ENCODE measurements around the gene MAP3K5.
"Not testable (repeated sequence)": the region's sequence is repeated elsewhere in the genome, so short reads cannot be mapped to it uniquely, and the experiment has no call there.

Gene MAP3K5, protein sequence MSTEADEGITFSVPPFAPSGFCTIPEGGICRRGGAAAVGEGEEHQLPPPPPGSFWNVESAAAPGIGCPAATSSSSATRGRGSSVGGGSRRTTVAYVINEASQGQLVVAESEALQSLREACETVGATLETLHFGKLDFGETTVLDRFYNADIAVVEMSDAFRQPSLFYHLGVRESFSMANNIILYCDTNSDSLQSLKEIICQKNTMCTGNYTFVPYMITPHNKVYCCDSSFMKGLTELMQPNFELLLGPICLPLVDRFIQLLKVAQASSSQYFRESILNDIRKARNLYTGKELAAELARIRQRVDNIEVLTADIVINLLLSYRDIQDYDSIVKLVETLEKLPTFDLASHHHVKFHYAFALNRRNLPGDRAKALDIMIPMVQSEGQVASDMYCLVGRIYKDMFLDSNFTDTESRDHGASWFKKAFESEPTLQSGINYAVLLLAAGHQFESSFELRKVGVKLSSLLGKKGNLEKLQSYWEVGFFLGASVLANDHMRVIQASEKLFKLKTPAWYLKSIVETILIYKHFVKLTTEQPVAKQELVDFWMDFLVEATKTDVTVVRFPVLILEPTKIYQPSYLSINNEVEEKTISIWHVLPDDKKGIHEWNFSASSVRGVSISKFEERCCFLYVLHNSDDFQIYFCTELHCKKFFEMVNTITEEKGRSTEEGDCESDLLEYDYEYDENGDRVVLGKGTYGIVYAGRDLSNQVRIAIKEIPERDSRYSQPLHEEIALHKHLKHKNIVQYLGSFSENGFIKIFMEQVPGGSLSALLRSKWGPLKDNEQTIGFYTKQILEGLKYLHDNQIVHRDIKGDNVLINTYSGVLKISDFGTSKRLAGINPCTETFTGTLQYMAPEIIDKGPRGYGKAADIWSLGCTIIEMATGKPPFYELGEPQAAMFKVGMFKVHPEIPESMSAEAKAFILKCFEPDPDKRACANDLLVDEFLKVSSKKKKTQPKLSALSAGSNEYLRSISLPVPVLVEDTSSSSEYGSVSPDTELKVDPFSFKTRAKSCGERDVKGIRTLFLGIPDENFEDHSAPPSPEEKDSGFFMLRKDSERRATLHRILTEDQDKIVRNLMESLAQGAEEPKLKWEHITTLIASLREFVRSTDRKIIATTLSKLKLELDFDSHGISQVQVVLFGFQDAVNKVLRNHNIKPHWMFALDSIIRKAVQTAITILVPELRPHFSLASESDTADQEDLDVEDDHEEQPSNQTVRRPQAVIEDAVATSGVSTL (N-terminal part only)

DNA sequence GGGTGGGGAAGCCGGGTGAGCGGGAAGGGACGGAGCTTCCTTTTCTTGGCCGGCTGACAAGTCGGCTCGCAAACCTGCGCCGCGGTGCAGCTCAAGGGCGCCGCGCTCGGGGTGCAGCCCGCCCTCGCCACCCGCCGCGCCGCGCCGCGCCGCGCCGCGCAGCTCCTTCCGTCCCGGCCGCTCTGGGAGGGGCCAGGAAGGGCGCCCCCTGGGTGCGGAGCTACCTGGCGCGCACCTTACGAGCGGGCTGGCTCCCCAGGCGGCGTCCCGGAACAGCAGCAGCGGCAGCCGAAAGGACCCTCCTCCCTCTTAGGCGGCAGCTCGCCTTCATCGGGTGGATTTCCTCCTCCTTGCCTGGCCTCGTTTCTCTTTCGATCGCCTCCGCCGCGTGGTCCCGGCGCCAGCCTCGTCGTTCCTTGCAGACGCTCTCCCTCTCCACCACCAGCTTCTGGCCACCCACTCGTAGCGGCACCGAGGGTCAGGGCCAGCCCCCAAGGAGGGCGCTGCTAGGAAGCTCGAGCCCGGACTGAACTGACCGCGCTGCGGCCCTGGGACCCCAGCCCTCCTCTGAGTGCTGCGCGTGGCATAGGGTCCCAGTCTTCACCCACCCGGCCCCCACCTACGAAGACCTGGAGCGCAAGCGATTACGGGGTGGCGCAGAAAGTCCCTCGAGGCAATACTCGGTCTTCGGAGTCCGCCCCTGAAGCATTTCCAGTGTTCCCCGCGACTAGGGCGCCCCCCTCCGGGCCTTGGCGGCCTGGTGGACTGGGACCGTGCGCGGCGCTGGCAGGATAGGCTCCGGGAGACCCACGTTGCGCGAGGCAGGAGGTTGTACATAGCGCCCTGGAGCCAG is at the start of gene MAP3K5:
MAP3K5 (minus strand) TSS at position 68 of the 853 bp plus-strand sequence. CDS start 320 bp downstream, outside the sequence.
- no peaks in the 10 kb centered on the region for H3K27me3 Mint-ChIP-seq
- H3K9me3 Mint-ChIP-seq: no peaks in the 10 kb centered on the region

DNA sequence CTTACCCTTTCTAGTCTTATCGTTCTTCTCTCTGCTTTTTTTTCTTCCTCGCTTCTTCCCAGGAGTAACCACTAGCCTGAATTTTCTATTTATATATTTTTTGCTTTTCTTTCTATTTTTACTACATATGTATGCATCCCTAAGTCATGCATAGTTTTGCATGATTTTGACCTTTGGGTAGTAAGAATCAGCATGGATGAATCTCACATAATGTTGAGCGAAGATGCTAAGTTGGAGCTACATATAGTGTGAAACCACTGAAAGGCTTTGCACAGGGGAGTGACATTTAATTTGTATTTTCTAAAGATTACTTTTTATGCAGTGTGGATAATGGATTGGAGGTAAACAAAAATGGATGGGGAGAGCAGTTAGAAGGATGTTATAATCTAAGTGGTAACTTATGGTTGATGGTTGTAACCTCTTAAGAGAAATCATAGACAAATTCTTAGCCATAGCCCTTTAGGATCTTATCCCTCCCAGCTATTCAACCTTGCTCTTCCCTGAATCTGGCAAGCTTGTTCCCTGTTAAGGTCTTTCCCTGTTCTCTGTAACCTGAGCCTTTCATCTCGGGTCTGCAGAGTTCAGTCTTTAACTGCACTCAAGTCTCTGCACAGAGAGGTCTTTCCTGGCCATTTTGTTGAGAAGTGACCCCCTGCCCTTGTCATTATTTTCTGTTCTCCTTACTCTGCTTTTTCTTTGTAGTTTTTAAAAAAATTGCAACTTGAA is 48.2 kb upstream of the MAP3K5 start:
- no peak for ATAC-seq (replicated peaks; ENCODE audit: extremely low read depth, poor library complexity, severe bottlenecking)
- DNase-seq (ENCODE audit: low spot score in 2 of 2): no peak
- H3K4me1 Mint-ChIP-seq: no peaks in the 10 kb centered on the region
- H3K4me3 Mint-ChIP-seq: no peak overlapping the region
- no peaks in the 10 kb centered on the region for H3K27me3 Mint-ChIP-seq
- H3K36me3 Mint-ChIP-seq (ENCODE audit: insufficient read depth): peaks cover 3% of the 10 kb centered on the region
- H3K9me3 Mint-ChIP-seq: no peaks in the 10 kb centered on the region
- no peak overlapping the region for H3K27ac Mint-ChIP-seq (ENCODE audit: low read depth)

More for the DNA sequence above, at the start of gene MAP3K5:
- H3K27ac Mint-ChIP-seq (ENCODE audit: low read depth): peak within 1 kb of the TSS; percentile 93
- H3K4me1 Mint-ChIP-seq: peaks cover 40% of the 10 kb centered on the region
- peak within 1 kb of the TSS; percentile 99 for H3K4me3 Mint-ChIP-seq
- DNase-seq (ENCODE audit: low spot score in 2 of 2) (peak; percentile 94 to 95), ATAC-seq (replicated peaks; ENCODE audit: extremely low read depth, poor library complexity, severe bottlenecking) (peak; percentile 82)
- H3K36me3 Mint-ChIP-seq (ENCODE audit: insufficient read depth): peaks cover 13% of the 10 kb centered on the region

DNA sequence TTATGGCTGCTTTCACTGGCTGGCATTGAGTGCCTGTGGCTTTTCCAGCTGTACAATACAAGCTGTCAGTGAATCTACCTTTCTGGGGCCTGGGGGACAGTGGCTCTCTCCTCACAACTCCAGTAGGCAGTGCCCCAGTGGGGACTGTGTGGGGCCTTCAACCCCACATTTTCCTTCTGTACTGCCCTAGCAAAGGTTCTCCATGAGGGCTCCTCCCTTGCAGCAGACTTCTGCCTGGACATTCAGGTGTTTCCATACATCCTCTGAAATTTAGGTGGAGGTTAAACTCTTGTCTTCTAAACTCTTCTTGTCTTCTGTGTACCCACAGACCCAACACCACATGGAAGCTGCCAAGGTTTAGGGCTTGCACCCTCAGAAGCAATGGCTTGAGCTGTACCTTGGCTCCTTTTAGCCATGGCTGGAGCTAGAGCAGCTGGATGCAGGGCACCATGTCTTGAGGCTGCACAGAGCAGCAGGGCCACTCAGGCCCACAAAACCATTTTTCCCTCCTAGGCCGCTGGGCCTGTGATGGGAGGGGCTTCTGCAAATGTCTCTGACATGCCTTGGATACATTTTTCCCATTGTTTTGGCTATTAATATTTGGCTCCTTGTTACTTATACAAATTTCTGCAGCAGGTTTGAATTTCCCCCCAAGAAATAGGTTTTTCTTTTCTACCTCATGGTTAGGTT is 39.7 kb upstream of the MAP3K5 start:
- Mint-ChIP-seq H3K27me3 (no peaks in the 10 kb centered on the region), H3K36me3 (ENCODE audit: insufficient read depth) (peaks cover 15% of the 10 kb centered on the region), H3K9me3 (peaks cover 18% of the 10 kb centered on the region), H3K27ac (ENCODE audit: low read depth) (no peak overlapping the region), H3K4me3 (no peak overlapping the region), H3K4me1 (peaks cover 7% of the 10 kb centered on the region)
- ATAC-seq (replicated peaks; ENCODE audit: extremely low read depth, poor library complexity, severe bottlenecking): no peak
- DNase-seq (ENCODE audit: low spot score in 2 of 2): no peak

DNA sequence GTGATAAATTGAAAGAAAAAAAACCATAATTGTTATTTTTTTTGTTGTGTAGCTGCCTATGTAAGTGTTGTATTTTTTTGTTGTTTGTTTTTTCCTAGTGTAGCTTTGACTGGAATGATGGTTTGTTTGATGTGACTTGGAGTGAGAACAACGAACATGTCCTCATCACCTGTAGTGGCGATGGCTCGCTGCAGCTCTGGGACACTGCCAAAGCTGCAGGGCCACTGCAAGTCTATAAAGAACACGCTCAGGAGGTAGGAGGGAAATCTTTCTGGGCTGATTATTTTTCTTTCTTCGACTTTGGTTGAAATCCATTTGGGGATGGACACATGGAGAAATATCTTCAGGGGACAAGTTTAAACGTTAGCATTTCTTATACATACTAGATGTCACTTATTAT is 33.9 kb upstream of the MAP3K5 start:
- Mint-ChIP-seq H3K4me3 (no peak overlapping the region), H3K4me1 (peaks cover 40% of the 10 kb centered on the region), H3K9me3 (peaks cover 5% of the 10 kb centered on the region), H3K36me3 (ENCODE audit: insufficient read depth) (peaks cover 23% of the 10 kb centered on the region), H3K27me3 (no peaks in the 10 kb centered on the region), H3K27ac (ENCODE audit: low read depth) (no peak overlapping the region)
- DNase-seq (ENCODE audit: low spot score in 2 of 2): no peak
- ATAC-seq (replicated peaks; ENCODE audit: extremely low read depth, poor library complexity, severe bottlenecking): no peak

DNA sequence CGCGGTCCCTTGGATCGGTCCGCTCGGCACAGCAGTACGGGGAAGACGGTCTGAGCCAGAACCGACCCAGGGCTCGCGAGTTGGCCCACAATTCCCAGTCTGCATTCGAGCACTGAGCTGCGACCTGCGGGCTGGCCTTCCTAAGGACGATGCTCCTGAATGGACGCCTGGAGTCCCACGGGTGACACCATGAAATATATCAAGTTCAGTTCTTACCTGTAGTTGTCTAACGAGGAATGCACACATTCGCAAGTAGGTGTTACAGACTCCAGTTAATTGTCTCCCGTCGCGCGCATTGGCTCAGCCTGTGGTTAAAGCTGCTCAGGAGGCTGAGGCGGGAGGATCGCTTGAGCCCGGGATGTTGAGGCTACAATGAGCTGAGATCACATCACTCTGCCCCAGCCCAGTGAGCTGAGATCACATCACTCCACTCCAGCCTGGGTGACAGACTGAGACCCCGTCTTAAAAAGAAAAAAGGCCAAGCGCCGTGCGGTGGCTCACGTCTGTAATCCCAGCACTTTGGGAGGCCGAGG is 30.9 kb upstream of the MAP3K5 start:
- Mint-ChIP-seq H3K4me1 (peaks cover 42% of the 10 kb centered on the region), H3K36me3 (ENCODE audit: insufficient read depth) (peaks cover 22% of the 10 kb centered on the region), H3K9me3 (no peaks in the 10 kb centered on the region), H3K27me3 (peaks cover 6% of the 10 kb centered on the region), H3K4me3 (peak overlapping the region; percentile 90), H3K27ac (ENCODE audit: low read depth) (peak overlapping the region; percentile 95)
- ATAC-seq (replicated peaks; ENCODE audit: extremely low read depth, poor library complexity, severe bottlenecking): no peak
- DNase-seq (ENCODE audit: low spot score in 2 of 2): no peak

DNA sequence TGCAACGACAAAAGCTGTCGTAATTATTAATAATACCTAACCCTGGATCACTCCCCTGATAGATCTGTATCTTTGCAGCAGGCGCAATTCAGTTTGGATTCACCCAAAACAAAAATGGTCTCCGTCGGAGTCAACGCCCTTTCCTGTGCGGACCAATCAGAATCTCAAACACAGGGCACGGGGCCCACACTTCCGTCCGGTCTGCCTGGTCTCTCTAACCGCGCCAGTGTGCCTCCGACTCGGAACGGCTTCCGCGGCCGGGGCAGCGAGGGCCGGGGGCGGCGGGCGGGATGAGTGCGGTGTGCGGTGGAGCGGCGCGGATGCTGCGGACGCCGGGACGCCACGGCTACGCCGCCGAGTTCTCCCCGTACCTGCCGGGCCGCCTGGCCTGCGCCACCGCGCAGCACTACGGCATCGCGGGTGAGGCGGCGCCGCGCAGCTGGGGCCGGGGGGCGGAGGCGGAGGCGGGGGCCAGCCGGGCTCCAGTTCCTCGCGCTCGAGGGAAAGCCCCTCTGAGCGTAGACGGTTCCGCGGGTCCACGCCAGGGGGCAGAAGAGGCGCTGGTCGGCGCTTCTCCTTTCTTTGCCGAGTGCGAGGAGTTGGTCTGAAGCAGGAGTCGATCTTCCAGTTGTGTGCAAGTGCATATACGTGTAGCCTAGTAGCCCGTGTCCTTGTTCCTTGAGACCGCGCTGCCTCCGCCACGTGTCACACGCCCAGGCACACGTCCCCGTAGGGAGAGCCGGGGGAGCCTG is 30.3 kb upstream of the MAP3K5 start, which contains the start of gene PEX7:
PEX7 (plus strand) TSS at position 217 of the 752 bp plus-strand sequence; CDS start at position 291, 74 bp downstream.
- peaks cover 41% of the 10 kb centered on the region for H3K4me1 Mint-ChIP-seq
- no peaks in the 10 kb centered on the region for H3K9me3 Mint-ChIP-seq
- peaks cover 13% of the 10 kb centered on the region for H3K27me3 Mint-ChIP-seq
- peak within 1 kb of the TSS; percentile 95 for H3K27ac Mint-ChIP-seq (ENCODE audit: low read depth)
- ATAC-seq (replicated peaks; ENCODE audit: extremely low read depth, poor library complexity, severe bottlenecking): peak; percentile 94
- peak; percentile 78 to 84 for DNase-seq (ENCODE audit: low spot score in 2 of 2)
- peak within 1 kb of the TSS; percentile 90 for H3K4me3 Mint-ChIP-seq
- peaks cover 21% of the 10 kb centered on the region for H3K36me3 Mint-ChIP-seq (ENCODE audit: insufficient read depth)

DNA sequence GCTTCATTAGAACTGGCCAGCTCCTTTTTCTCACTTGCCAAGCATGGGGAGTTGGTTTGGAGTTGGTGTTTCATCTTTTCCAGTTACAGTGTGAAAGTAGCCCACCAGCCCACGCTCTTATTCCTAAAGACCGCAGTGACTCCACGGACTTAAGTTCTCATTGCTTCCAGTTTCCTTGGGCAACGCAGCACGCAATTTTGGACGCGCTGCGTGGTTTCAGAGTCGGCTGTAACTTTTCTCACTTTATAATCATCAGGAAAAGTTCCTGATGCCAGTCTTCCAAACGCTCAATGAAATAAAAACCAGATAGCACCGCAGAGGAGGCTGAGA is 29.7 kb upstream of the MAP3K5 start:
- Mint-ChIP-seq H3K36me3 (ENCODE audit: insufficient read depth) (peaks cover 17% of the 10 kb centered on the region), H3K4me3 (peak overlapping the region; percentile 90), H3K27ac (ENCODE audit: low read depth) (peak overlapping the region; percentile 95), H3K27me3 (peaks cover 18% of the 10 kb centered on the region), H3K4me1 (peaks cover 35% of the 10 kb centered on the region), H3K9me3 (no peaks in the 10 kb centered on the region)
- ATAC-seq (replicated peaks; ENCODE audit: extremely low read depth, poor library complexity, severe bottlenecking): no peak
- no peak for DNase-seq (ENCODE audit: low spot score in 2 of 2)

DNA sequence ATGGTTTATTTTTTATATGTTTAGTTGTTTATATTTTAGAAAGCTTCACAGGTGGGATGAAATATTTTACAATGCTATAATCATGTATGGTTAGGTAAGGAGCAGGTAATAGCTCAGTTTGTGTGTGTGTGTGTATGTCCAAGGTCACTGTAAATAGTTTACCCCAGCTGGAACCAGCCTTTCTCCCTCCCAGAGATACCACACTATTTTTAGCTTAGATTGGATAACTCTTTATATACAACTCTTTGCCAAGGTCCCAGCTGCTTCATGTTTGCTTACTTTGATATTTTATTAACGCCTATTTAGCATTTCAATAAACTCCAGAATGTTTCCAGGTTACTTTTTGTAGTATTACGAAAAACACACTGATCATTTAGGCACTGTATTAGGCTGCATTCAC is 28.3 kb upstream of the MAP3K5 start:
- no peak overlapping the region for H3K4me3 Mint-ChIP-seq
- DNase-seq (ENCODE audit: low spot score in 2 of 2): no peak
- no peak overlapping the region for H3K27ac Mint-ChIP-seq (ENCODE audit: low read depth)
- no peak for ATAC-seq (replicated peaks; ENCODE audit: extremely low read depth, poor library complexity, severe bottlenecking)
- peaks cover 24% of the 10 kb centered on the region for H3K27me3 Mint-ChIP-seq
- H3K9me3 Mint-ChIP-seq: no peaks in the 10 kb centered on the region
- peaks cover 9% of the 10 kb centered on the region for H3K36me3 Mint-ChIP-seq (ENCODE audit: insufficient read depth)
- peaks cover 28% of the 10 kb centered on the region for H3K4me1 Mint-ChIP-seq

DNA sequence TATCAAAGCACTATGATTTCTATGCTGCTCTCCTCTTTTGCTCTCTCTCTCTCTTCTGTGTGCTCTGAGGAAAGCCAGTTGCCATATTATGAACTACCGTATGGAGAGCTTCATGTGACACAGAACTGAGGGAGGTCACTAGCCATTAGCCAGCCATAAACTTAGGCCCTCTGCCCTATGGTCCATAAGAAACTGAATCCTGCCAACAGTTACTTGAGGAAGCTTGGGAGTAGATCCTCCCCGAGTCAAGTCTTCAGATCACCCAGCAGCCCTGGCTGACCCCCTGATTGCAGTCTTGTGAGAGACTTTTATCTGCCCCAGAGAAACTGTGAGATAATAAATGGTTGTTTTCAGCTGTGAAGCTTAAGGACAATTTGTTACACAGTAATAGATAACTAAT is 24.4 kb upstream of the MAP3K5 start:
- peaks cover 24% of the 10 kb centered on the region for H3K27me3 Mint-ChIP-seq
- peaks cover 7% of the 10 kb centered on the region for H3K4me1 Mint-ChIP-seq
- no peak for ATAC-seq (replicated peaks; ENCODE audit: extremely low read depth, poor library complexity, severe bottlenecking)
- no peak for DNase-seq (ENCODE audit: low spot score in 2 of 2)
- no peaks in the 10 kb centered on the region for H3K36me3 Mint-ChIP-seq (ENCODE audit: insufficient read depth)
- no peak overlapping the region for H3K4me3 Mint-ChIP-seq
- H3K9me3 Mint-ChIP-seq: no peaks in the 10 kb centered on the region
- no peak overlapping the region for H3K27ac Mint-ChIP-seq (ENCODE audit: low read depth)

DNA sequence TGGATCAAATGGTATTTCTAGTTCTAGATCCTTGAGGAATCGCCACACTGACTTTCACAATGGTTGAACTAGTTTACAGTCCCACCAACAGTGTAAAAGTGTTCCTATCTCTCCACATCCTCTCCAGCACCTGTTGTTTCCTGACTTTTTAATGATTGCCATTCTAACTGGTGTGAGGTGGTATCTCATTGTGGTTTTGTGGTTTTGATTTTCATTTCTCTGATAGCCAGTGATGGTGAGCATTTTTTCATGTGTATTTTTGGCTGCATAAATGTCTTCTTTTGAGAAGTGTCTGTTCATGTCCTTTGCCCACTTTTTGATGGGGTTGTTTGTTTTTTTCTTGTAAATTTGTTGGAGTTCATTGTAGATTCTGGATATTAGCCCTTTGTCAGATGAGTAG is 23.3 kb upstream of the MAP3K5 start:
- not testable (repeated sequence) for ATAC-seq (replicated peaks; ENCODE audit: extremely low read depth, poor library complexity, severe bottlenecking); DNase-seq (ENCODE audit: low spot score in 2 of 2); H3K27ac Mint-ChIP-seq (ENCODE audit: low read depth); H3K4me3 Mint-ChIP-seq; H3K4me1 Mint-ChIP-seq; H3K36me3 Mint-ChIP-seq (ENCODE audit: insufficient read depth); H3K9me3 Mint-ChIP-seq
- H3K27me3 Mint-ChIP-seq: peaks cover 24% of the 10 kb centered on the region

All from central memory CD8-positive, alpha-beta T cell (primary cell).